HL-60 (cell line): ENCODE measurements around the gene AQP6.

ENCODE experiments used
- CTCF ChIP-seq: IDR thresholded peaks from one replicate; pipeline ENCODE4 v1.5.1; 2011; ENCODE audit warnings: low read length, control low read depth, inconsistent platforms; ENCODE audit not compliant: insufficient read depth
- POLR2AphosphoS5 ChIP-seq: IDR thresholded peaks from 2 replicates; pipeline ENCODE4 v1.6.1; 2012; ENCODE audit warnings: low read depth
- REST ChIP-seq: IDR thresholded peaks from 2 replicates; pipeline ENCODE4 v1.6.1; 2012; ENCODE audit warnings: low read depth; ENCODE audit not compliant: insufficient replicate concordance

GRCh38 chr12:49960474-49961110 lies 12.2 kb upstream of the AQP6 start:
- TF ChIP-seq CTCF (no peak), POLR2AphosphoS5 (no peak), REST (no peak)
